Anterior cingulate cortex (tissue), 58 donors: ENCODE data around the gene TTC38.

Experiments used
- DNase-seq, 58 donors: peaks; one replicate each; lab custom pipeline; 2025; lab: John Stamatoyannopoulos, UW

The TTC38 gene

DNA sequence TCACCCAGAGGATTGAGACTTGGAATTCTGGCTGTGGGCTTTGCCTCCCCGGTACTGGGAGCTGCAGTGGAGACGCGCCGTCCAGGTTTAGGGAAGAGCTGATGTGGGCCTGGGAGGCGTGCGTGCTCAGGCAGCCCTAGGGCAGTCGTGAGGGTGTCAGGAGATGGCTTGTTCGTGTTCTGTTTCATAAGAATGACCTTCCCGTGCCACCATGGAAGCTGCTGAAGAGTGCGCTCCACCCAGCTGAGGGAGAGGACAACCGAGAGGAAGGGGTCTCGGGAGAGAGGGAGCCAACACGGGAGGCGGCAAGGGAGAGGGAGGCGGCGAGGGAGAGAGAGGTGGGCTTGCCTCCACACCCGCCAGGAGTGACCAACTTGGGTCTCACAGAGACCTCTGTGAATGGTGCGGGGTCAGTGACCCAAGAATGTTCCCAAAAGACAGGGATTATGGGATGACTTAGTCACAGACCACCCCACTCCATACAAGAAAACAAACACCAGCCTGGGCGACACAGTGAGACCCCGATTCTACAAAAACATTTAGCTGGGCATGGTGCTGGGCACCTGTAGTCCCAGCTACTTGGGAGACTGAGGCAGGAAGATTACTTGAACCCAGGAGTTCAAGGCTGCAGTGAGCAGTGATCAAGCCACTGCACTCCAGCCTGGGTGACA is 53.0 kb downstream of the TTC38 start:
- DNase-seq = no peak

DNA sequence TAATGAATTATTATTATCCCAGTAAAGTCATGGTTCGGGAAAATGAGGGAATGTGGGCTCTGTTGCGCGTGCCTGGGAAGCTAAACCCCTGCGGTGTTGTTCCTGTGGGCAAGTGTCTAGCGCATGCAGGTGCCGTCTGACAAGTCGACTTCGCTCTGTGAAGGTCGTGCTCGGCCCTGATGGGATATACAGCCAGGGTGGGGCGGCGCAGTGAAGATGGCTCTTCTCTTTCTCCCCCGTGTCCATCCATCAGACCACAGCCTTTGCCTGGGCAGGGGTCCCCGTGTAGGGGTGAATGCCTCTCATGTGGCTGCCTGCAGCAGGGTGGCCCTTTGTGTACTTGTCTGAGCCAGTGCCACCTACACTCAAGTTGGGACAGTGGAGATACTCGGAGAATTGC is 54.9 kb downstream of the TTC38 start:
- DNase-seq = no peak

DNA sequence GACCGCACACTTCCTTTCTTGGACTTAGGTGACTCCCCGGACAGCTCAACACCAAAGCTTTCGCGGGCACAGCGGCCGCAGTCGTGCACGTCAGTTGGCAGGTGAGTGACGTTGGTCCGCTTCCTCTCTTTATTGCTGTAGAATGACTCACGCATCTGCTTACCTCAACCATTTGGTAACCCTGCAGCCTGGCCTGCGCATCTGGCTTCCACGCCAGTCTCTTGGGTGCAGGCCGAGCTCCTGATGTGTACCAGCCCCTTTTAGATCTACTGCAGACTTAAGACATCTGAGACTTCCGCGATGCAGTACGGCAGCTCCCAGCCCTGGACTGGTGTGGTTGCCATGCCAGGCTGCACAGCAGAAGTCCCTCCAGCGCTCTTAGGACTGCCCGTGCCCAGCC is 55.4 kb downstream of the TTC38 start:
- no peak for DNase-seq

DNA sequence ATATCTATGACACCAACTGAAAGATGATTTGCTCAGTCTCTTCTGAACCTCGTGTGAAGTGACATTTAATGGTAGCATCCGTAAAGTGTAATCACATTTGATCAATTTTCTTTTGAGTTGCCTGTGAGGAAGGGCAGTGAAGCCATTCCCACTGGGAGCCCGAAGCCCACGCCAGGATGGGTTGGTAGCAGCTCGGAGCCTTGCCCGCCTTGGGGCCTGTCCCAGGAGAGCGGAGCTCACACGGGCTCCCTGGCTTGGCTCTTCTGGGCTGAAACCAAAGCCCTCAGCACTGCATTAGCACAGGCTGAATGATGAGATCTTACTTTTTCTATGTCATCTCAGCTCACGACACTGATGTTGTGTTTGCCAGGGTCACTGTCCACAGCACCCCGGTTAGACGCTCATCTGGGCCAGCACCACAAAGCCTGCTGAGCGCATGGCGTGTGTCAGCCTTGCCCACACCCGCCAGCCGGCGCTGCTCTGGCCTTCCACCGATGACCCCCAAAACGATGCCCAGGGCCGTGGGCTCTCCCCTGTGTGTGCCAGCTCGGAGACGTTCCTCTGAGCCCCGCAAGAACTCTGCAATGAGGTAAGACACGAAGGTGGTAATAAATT is 58.4 kb downstream of the TTC38 start:
- no peak for DNase-seq

DNA sequence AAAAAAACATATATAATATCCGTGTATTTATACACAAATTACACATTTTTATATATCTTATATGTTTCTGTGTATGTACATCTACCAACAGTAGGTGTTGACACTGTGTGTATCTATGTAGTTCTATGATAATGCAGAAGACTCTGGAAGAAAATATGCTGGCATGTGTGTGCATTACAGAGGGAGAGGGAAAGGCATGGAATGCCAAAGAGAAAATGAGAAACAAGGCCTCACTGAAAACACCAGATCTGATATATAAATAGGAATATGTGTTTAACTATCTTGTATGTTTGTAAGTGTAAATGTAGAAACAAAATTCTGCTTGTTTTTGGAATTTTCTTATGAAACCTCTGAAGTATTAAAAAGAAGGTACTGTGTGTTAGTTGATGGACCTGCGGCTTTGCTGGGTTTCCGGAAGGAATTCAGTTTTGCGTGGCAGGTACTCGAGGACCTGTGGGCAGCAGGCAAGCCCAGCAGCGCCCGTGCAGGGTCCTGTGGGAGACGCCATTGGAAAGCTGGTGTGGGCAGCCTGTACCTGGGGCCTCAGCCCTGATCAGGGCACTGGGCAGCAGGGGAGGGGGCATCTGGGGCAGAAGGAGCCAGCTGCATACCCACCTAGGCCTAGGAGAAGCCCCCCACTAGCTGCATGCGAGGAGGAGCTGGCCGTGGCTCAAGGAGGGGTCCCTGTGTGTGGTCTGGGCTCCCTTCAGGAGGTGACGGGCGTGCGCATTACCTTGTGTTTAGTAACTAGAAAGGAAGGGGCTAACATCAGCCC is 60.1 kb downstream of the TTC38 start:
- DNase-seq = no peak

DNA sequence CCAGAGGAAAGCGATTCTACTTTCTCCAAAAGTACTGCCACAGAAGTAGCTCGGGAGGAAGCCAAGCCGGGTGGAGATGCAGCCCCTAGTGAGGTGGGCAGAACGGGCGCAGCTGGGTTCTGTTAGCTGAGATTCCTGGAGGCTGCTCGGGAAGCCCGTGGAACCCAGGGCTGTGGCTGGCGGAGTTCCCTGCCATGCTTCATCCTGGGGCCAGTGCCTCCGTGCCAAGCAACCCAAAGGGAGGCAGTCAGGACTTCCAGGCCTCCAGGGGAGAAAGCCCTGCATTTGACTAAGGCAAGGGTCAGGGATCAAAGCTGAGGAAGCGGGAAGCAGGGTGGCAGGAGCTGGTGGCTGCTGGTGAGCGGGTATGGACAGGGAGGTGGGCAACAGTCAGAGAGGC is 61.0 kb downstream of the TTC38 start:
- DNase-seq = no peak

DNA sequence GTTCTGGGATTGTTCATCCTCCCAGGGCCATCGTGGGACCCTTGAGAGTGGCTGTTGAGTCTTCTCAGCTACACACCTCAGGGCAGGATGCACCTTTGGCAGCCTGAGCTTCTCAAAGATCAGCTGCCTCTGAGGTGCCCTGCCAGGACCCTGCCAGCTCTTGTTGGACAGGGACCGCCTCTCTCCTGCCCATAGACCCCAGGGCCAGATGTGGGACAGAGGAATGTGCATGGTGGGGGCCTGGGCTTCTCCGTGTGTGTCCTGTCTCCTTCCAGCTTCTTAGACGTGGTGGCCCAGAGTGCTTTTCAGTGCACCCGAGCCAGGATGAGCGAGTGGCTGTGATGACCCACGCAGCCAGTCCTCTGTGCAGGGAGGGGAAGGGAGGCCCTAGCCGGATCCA is 61.8 kb downstream of the TTC38 start:
- DNase-seq = no peak

DNA sequence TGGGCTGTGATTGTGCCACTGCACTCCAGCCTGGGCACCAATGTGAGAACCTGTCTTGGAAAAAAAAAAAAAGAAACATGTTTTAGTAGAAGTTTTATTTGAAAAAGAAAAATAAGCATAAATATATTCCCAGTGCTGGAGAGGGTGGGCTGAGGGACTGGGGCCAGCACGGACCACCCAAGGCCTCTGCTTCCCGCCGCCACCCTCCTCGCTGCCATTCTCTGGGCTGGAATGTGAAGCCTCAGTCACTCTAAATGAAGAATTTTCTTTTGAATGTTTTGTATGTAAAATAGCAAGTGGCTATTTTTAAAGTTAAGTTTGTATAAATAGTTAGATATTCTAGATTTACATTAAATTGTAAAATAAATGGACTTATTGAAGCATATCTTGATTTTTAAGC is 62.6 kb downstream of the TTC38 start:
- DNase-seq = no peak

DNA sequence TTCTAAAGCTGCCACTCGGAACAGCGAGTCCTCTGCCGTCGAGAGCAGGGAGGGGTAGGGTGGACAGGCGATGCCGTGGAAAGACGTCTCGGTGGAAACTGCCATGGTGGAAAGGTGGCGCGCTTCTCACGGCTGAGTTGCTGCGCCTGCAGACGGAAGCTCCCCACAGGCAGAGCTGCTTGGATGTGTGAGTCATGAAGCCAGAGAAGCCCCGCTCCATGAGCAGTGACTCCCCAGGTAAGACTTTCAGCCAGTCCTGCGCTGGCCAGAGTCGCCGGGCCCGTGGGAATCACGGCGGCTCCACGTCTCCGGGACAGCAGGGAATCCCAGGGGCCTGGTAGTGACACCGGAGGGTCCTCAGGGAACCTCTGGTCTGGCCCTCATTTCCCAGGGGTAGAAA is 63.7 kb downstream of the TTC38 start:
- DNase-seq = no peak

DNA sequence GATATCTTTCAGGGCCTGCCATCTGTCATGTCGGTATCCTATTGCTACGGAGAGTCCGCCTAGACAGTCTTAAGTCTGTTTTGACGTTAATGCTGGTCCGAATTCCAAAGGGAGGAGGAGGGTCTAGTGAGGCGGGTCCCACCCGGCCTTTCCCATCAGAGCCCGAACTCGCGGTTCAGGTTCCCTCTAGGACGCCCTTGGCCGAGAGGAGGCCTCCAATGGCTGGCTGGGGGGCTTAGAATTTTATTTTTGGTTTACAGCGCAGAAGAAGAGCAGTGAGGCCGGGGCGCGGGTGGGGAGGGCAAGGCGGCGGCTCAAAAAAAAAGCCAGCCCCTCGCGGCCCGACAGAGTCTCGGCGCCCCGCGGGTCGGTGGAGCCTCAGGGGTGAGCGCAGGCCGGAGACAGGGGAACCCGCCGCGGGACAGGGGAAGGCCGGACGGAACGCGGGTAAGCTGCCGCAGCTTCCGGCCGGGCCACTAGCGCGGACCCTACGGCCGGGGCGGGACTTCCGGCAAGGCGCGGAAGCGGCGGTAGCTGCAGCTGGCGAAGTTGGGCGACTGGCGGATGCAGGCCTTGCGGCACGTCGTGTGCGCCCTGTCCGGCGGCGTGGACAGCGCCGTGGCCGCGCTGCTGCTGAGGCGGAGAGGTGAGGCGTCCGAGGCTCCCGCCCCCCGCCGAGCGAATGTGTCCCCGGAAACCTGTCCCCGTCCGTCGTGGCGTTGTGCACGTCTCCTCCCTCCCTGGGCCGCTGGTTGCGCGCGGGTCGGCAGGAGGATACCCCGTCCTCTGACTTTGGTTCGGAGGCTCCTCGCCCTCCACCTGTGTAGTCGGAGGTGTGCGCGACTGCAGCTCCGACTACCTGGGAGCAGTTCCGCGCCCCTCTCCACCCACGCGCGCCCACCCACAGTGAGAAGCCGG is 67.7 kb downstream of the TTC38 start, which contains the start of gene TRMU:
Gene TRMU (plus strand): TSS at position 514 of the 918 bp plus-strand sequence. CDS start 51 bp downstream, at position 565.
- peak in 57 of 58 donors; percentile 20 to 87 (median 73) for DNase-seq

DNA sequence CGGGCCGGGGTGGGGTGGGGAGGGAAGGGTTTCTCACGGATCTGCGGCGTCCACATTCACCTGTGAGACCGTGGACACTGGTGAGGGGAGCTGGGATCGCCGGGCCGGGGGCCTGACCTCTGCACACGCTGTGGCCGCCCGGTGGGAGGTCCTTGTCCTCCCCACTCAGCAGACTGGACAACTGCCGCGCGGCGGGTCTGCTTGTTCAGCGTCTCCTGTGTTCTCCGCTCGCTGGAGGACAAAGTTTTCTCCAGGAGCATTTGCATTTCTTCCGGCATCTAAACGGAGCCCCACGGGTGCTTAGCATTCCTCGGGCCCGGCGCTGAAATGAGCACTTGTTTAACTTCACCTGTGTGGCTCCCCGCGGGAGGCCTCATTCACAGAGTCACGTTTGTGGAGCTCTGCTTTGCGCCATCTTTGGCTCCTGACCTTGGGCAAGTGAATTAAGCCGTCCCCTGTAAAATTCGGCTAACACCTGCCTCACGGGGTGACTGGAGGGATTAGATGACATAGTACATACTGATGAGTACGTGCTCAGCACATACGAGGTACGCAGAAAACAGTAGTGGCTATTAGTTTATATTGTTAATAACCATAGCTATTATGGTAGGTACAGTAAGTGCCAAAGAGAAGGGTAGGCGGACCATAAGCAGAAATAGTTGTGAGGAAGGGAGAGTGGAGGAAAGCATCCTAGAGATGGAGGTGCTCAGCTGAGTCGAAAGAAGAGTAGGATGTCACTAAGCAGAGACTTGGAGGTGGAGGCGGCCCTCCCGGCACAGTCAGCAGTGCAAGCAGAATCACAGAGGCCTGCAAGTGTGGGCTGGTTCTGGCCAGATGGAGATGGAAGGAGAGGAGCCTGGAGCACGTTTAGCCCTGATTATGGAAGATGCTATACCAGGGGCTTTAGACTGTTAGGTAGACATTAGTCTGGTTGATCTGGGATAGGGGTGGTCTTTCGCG is 68.6 kb downstream of the TTC38 start:
- DNase-seq = peak in 17 of 58 donors; percentile 9 to 55 (median 23)

DNA sequence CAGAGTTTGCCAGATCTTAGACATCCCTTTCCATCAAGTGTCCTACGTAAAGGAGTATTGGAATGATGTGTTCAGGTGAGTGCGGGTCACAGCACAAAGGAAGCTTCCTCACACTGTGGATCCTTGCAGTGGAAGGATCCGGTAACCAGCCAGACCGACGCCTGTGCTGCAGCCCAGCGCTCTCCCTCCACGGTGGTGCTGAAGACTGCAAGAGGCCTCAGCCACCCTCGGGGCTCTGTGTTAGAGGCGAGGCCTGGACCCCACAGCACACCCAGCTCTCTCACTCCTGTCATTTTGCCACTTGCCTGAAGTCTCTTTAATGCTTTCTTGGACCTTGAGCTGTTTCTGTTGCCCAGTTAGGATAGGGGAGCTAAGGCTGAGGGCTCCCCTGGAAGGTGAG is 70.1 kb downstream of the TTC38 start:
- no peak for DNase-seq

DNA sequence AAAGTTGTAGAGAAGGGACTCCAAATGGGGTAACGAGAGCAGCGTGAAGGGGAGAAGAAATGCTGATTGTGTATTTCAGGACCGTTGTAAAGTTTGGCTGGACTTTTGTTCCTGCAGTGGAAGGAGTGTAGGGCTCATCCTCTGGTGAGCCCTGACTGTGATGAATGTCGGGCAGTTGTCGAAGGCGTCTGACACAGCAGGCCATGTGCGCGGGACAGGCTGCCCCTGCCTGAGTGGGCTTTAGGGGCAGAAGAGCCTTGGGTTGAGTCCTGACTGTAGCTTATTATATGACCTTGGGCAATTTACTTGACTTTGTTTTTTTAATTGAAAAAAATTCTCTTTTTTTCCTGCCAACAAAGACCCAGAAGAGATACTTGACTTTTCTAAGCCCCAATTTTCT is 70.8 kb downstream of the TTC38 start:
- no peak for DNase-seq

DNA sequence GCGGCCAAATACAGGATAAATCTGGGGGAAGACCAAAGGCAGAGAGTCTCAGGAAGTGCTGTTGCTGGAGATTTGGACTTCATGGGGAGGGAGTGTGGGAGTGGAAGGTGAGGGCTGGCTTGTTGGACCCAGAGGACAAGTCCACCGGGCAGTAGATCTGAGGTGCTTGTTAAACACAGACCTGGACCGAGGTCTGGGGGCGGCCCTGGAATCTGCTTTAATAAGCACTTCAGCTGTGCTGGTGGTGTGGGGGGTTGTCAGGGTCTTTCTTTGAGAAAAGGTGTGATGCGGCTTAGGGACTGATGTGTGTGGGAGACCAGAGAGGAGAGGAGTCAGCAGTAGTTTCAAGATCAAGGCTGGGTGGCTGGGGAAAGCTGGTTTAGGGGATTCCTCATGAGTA is 72.1 kb downstream of the TTC38 start:
- DNase-seq = no peak

DNA sequence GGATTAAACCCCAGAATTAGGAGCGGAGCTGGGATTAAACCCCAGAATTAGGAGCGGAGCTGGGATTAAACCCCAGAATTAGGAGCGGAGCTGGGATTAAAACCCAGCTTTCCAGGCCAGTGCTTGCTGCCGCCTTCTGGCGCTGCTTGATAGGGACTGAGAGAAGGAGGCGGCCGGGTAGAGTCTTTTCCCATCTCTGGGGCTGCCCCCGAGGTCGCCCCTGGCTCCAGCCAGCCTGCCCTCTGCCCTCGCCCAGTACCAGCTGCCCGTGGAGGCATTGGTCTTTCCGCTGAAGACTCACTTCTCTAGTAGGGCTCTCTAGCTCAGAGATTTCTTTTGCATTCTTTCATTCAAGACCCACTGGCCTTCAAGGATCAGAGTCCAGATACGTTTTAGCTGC is 72.9 kb downstream of the TTC38 start:
- DNase-seq = no peak
